GM12874 (cell line): ENCODE data around the gene HIVEP3.

ENCODE experiments used
- TF ChIP-seq, protein P1 (sequence below): IDR thresholded peaks from 2 replicates; pipeline ENCODE4 v1.5.1; 2011; ENCODE audit warnings: low read depth, mild to moderate bottlenecking, control low read depth, low read length, moderate library complexity; ENCODE audit not compliant: insufficient read depth

Gene HIVEP3

DNA sequence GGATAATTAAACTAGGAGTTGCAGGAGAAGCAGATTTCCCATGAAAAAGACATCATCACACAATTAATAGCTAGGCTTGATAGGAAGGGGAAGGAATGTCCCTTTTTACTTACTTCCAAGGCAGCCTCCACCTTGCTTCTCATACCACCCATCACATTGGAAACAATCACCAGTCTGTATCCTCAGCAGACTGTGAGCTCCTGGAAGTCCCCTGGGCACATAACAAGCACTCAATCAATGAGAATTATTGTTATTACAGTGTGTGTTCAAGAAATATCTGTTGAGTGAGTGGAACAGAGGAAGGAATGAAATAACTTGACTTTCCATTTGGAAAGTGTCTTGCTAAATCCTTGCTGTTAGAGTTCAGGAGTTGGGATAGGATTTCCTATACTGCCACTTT, 36.2 kb downstream of the HIVEP3 start:
- TF ChIP-seq, protein P1, sequence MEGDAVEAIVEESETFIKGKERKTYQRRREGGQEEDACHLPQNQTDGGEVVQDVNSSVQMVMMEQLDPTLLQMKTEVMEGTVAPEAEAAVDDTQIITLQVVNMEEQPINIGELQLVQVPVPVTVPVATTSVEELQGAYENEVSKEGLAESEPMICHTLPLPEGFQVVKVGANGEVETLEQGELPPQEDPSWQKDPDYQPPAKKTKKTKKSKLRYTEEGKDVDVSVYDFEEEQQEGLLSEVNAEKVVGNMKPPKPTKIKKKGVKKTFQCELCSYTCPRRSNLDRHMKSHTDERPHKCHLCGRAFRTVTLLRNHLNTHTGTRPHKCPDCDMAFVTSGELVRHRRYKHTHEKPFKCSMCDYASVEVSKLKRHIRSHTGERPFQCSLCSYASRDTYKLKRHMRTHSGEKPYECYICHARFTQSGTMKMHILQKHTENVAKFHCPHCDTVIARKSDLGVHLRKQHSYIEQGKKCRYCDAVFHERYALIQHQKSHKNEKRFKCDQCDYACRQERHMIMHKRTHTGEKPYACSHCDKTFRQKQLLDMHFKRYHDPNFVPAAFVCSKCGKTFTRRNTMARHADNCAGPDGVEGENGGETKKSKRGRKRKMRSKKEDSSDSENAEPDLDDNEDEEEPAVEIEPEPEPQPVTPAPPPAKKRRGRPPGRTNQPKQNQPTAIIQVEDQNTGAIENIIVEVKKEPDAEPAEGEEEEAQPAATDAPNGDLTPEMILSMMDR, result no peak

DNA sequence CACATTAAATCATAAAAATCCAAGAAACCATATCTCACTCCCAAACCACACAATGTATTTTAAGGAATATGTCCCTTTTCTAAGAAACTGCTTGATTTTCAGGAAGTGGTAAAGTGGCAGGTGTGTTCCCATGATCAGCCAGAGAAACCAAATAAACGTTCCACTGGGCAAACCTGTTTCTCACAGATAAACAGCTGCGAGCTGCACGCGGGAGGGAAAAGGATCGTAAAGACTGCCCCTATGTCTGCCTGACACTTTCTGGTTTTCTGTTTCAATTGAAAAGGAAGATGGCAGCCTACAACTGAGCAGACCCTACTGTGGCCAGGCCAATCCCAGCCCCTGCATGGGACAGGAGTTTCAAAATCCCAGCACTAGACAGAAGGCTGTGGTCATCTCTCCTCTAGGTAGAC, 36.6 kb downstream of the HIVEP3 start:
- TF ChIP-seq, protein P1, result no peak

DNA sequence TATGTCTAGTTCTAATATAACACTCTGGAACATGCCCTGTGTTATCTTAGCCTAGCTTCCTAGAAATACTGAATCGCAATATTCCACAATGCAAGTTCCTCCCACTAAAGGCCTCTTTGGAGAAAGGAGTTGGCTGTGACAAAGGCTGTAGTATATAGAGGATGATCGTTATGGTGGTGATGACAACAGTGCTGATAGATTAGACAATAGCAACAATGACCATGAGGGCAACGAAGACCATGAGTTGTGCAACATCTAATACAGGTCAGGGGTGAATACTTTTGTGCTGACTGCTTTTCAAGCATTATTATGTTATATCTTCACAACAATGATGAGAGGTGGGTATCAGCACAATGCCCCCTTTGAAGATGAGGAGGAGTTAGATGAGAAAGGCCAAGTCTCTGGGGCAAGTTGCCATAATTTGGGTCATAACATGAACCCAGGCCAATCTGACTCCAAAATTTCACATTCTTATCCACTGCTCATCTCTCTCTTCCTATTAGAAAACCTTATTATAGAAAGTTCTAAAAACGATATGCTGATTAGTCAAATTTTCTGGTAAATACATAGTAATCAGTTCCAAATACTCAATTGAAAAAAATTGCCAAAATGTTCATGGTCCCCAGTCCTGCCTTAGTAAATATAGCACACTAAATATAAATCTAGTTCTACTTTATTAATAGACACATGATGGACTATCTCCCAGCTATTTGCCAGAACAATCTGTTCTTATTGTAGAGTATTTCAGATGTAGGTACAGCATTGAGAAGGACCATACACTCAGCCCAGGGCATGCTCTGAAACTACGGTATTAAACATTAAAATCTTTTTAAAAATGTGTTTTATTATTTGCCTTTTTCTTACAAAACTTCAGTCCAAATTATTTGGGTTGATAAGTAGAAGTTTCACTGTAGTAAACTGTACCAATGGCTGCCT, 37.5 kb downstream of the HIVEP3 start:
- TF ChIP-seq, protein P1, result no peak

DNA sequence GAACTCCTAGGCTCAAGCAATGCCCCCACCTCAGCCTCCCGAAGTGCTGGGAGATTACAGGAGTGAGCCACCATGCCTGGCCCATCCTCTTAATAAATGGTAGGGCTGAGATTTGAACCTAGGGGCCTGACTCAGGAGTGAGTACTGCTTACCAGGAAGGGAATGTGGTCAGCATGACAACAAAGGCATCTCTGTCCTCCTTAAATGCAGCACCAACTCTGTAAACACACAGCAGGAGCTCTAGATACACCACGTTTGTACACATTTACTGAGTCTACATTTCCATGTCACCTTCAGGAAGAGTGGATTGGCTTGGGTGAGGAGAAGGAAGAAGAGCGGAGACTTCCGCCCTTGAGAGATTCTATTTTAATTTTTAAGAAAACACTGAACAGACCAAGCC, 38.5 kb downstream of the HIVEP3 start:
- TF ChIP-seq, protein P1, result no peak

DNA sequence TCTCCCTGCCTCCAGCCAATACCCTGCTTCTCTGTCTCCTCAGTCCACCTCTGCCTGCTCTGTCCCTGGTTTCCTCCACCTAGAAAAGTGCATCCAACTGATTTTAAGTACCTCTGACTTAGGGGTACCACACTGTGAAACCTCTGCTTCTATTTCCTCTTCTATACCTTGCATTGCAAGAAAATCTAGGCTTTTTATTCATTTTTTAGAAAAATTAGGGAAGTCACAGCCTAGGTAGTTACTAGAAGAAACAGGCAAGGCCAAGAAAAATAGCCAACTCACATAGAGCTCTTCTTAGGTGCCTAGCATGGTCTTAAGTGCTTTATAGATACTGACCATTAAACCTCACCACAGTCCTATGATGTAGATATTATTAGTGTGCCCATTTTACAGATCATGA, 39.1 kb downstream of the HIVEP3 start:
- TF ChIP-seq, protein P1, result no peak

DNA sequence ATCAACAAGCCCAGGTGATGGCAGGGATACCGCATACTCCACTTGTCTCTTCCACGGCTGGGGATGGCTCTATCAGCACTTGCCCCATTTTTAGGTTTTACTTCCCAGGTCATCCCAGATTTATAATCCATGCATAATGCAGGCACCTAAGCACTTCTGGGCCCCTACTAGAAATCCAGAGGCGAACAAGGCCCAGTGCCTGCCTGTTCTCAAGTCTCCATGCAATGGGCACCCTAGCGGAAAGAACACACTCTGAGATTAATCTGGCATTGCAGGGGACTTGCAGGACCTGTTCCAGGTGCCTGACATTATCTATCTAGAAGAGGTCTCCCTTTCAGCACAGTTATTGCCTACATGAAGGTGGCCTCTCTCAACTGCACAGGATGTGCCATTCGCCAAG, 39.8 kb downstream of the HIVEP3 start:
- TF ChIP-seq, protein P1, result no peak

DNA sequence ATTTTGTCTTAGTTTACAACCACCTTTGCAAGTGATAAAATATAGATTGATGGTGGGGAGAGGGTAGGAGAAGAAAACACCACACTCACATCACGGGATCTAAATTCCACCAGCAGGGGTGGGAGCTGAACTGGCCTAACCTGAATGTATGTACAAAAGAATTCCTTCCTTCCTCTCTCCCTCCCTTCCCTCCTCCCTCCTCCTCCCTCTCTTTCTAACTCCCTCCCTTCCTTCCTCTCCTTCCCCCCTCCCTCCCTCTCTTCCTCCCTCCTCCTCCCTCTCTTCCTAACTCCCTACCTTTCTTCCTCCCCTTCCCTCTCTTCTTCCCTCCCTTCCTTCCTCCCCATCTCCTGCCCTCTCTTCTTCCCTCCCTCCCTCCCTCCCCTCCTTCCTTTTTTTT, 40.2 kb downstream of the HIVEP3 start:
- TF ChIP-seq, protein P1, result no peak
